ENCODE results near the gene PC.
"Not testable (repeated sequence)": the region's sequence is repeated elsewhere in the genome, so short reads cannot be mapped to it uniquely, and the experiment has no call there.

The PC gene

GRCh38 chr11:67001332-67001731, 43.1 kb upstream of the PC start:
- TF ChIP-seq, protein P1, sequence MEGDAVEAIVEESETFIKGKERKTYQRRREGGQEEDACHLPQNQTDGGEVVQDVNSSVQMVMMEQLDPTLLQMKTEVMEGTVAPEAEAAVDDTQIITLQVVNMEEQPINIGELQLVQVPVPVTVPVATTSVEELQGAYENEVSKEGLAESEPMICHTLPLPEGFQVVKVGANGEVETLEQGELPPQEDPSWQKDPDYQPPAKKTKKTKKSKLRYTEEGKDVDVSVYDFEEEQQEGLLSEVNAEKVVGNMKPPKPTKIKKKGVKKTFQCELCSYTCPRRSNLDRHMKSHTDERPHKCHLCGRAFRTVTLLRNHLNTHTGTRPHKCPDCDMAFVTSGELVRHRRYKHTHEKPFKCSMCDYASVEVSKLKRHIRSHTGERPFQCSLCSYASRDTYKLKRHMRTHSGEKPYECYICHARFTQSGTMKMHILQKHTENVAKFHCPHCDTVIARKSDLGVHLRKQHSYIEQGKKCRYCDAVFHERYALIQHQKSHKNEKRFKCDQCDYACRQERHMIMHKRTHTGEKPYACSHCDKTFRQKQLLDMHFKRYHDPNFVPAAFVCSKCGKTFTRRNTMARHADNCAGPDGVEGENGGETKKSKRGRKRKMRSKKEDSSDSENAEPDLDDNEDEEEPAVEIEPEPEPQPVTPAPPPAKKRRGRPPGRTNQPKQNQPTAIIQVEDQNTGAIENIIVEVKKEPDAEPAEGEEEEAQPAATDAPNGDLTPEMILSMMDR (conservative IDR thresholded peaks at IDR 0.05; ENCODE audit: low read depth, low read length) = no peak
- no peak overlapping the region for H3K4me3 ChIP-seq (ENCODE audit: low read length)
- DNase-seq (ENCODE audit: low read depth) = no peak

GRCh38 chr11:66999555-66999954, 41.4 kb upstream of the PC start:
- TF ChIP-seq, protein P1 (conservative IDR thresholded peaks at IDR 0.05; ENCODE audit: low read depth, low read length) = no peak

DNA sequence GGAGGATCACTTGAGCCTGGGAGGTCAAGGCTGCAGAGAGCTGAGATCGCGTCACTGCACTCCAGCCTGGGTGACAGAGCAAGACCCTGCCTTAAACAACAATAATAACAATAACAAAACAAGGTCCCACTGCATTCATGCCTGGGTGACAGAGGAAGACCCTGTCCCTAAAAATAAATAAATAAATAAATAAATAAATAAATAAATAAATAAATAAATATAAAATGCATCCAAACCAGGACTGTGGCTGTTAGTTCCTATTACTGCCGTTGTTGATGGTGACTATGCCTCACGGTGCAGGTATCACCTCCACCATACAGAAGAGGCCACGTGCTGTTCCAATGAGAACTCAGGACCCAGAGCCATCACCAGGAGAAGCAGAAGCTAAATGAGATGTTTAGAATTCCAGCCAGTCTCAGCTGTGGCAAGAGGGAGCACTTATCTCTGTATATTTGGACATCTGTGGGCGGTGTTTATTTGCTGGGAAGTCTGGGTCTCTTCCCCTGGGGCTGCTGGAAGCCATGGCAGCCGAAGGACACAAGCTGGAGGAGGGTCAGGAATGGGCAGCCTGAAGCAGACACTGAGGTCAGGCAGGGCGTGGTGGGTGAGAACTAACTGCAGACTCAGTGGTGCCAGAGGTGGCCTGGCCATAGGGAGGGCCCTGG, 38.6 kb upstream of the PC start:
- H3K4me3 ChIP-seq (ENCODE audit: low read length) = no peak overlapping the region
- TF ChIP-seq, protein P1 (conservative IDR thresholded peaks at IDR 0.05; ENCODE audit: low read depth, low read length) = no peak
- DNase-seq (ENCODE audit: low read depth) = no peak

More at GRCh38 chr11:66999555-66999954, 41.4 kb upstream of the PC start:
- DNase-seq (ENCODE audit: low read depth) = no peak
- no peak overlapping the region for H3K4me3 ChIP-seq (ENCODE audit: low read length)

- no peak overlapping the region for H3K4me3 ChIP-seq (ENCODE audit: low read length)
- DNase-seq (ENCODE audit: low read depth) = no peak
- TF ChIP-seq, protein P1 (conservative IDR thresholded peaks at IDR 0.05; ENCODE audit: low read depth, low read length) = no peak
These were observed 33.9 kb upstream of the PC start for GRCh38 chr11:66992041-66992440.

DNA sequence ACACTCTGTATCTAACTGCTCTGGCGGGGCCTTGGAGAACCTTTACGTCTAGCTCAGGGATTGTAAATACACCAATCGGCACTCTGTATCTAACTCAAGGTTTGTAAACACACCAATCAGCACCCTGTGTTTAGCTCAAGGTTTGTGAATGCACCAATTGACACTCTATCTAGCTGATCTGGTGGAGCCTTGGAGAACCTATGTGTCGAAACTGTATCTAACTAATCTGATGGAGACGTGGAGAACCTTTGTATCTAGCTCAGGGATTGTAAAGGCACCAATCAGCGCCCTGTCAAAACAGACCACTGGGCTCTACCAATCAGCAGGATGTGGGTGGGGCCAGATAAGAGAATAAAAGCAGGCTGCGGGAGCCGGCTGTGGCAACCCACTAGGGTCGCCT, 31.2 kb upstream of the PC start:
- not testable (repeated sequence) for H3K4me3 ChIP-seq (ENCODE audit: low read length); DNase-seq (ENCODE audit: low read depth)

DNA sequence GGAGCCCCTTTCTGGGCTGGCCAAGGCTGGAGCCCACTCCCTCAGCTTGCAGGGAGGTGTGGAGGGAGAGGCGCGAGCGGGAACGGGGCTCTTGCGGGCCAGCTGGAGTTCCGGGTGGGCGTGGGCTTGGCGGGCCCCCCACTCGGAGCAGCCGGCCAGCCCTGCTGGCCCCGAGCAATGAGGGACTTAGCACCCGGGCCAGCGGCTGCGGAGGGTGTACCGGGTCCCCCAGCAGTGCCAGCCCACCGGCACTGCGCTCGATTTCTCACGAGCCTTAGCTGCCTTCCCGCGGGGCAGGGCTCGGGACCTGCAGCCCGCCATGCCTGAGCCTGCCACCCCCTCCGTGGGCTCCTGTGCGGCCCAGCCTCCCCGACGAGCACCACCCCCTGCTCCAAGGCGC, 30.6 kb upstream of the PC start:
- H3K4me3 ChIP-seq (ENCODE audit: low read length); DNase-seq (ENCODE audit: low read depth): not testable (repeated sequence)

- H3K4me3 ChIP-seq (ENCODE audit: low read length) = no peak overlapping the region
- TF ChIP-seq, protein P1 (conservative IDR thresholded peaks at IDR 0.05; ENCODE audit: low read depth, low read length) = no peak
- no peak for DNase-seq (ENCODE audit: low read depth)
These were observed 29.9 kb upstream of the PC start for GRCh38 chr11:66987924-66988637.

DNA sequence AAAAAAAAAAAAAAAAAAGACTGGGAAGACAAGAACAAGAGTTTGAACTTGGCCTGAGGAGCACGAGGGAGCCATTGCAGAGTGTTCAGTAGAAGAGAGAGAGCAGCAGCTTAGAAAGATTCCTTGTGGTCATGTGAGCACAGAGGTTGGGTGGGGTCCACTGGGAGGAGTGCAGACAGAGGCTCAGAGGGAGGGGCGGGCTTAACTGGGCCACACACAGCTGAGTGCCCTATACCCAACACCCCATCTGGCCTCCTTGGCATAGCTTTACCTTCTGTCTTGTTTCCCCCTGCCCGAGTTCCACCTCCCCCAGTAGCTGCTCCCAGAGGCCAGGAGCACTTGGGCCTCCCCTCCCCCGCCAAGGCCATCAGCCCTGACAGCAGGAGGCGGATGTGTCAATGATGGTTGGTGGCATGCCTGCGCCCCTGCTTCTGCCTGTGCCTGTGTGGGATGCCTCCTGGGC, 29.0 kb upstream of the PC start:
- TF ChIP-seq, protein P1 (conservative IDR thresholded peaks at IDR 0.05; ENCODE audit: low read depth, low read length) = no peak
- no peak overlapping the region for H3K4me3 ChIP-seq (ENCODE audit: low read length)
- DNase-seq (ENCODE audit: low read depth) = no peak

Data from retinal pigment epithelial cell (primary cell).